C4-2B (cell line): ENCODE results near the gene ZNF407.

Experiments
- ZFX ChIP-seq: fragments of 450-650 bp; IDR thresholded peaks from 2 replicates; pipeline ENCODE4 v1.6.1; 2017
- TF ChIP-seq, protein P1 (sequence below): fragments of 450-650 bp; conservative IDR thresholded peaks from 2 replicates; pipeline ENCODE4 v1.5.1; 2017; ENCODE audit warnings: mild to moderate bottlenecking

DNA sequence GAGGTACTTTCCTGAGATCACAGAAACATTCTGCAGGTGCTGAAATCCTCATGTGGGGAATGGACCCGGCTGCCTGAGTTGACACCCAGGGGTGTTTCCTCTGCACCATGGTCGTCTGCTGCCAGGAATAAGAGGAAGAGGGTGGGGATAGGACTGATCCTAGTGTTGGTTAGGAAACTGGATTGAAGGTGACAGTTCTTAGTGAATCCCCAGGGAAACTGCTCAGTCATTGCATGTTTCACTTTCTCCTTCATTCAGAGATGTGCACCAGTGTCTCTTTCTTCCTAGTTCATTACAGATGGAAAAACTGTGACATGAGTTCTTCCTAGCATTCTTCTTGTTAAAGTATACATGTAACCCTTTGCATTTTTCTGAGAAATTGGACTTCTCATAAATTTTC lies 317.0 kb downstream of the ZNF407 start:
- TF ChIP-seq, protein P1, sequence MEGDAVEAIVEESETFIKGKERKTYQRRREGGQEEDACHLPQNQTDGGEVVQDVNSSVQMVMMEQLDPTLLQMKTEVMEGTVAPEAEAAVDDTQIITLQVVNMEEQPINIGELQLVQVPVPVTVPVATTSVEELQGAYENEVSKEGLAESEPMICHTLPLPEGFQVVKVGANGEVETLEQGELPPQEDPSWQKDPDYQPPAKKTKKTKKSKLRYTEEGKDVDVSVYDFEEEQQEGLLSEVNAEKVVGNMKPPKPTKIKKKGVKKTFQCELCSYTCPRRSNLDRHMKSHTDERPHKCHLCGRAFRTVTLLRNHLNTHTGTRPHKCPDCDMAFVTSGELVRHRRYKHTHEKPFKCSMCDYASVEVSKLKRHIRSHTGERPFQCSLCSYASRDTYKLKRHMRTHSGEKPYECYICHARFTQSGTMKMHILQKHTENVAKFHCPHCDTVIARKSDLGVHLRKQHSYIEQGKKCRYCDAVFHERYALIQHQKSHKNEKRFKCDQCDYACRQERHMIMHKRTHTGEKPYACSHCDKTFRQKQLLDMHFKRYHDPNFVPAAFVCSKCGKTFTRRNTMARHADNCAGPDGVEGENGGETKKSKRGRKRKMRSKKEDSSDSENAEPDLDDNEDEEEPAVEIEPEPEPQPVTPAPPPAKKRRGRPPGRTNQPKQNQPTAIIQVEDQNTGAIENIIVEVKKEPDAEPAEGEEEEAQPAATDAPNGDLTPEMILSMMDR, result no peak
- TF ChIP-seq ZFX, result no peak
